K562 (cell line): ENCODE results near the gene CD69. TPM values are rescaled to one million over a fixed set of nuclear protein-coding genes. Genes with fewer than 3 reads are reported as not detected.

Experiments
- ATF1 ChIP-seq, 2 experiments: fragments of 450-650 bp in 1 of 2; IDR thresholded peaks; 2 replicates each; pipeline ENCODE4 v1.6.1; 2016; ENCODE audit warnings: missing compliant biosample characterization in 1 of 2, missing genetic modification characterization in 1 of 2
- BRD9 ChIP-seq: fragments of 450-650 bp; IDR thresholded peaks from 2 replicates; pipeline ENCODE4 v1.6.1; 2018; ENCODE audit warnings: low read depth; ENCODE audit not compliant: partially characterized antibody
- CREB1 ChIP-seq, 2 experiments: sonication (generic) in 1 of 2; formaldehyde crosslinking in 1 of 2; IDR thresholded peaks; 2 replicates each; pipeline versions ENCODE4 v1.6.1 to v1.8.0; 2012 to 2022; ENCODE audit warnings: inconsistent platforms in 1 of 2, mild to moderate bottlenecking in 1 of 2, missing genetic modification reagents in 1 of 2, moderate library complexity in 1 of 2
- EGR1 ChIP-seq: fragments of 450-650 bp; conservative IDR thresholded peaks from 2 replicates; pipeline ENCODE4 v1.6.1; 2017; ENCODE audit warnings: mild to moderate bottlenecking
- GABPA ChIP-seq: fragments of 200-800 bp; sonication (Bioruptor generic); conservative IDR thresholded peaks from 2 replicates; pipeline ENCODE4 v1.6.1; 2016; ENCODE audit warnings: low read depth, missing genetic modification characterization, missing compliant biosample characterization
- HNRNPLL ChIP-seq: fragments of 200-400 bp; formaldehyde crosslinking; IDR thresholded peaks from 2 replicates; pipeline ENCODE4 v1.6.1; 2017; ENCODE audit warnings: low read length, low read depth, mild to moderate bottlenecking; ENCODE audit not compliant: poor library complexity, severe bottlenecking
- HSF4 ChIP-seq: fragments of 250-450 bp; sonication (Bioruptor Pico); IDR thresholded peaks from 2 replicates; pipeline ENCODE4 v2.1.2; 2022; ENCODE audit warnings: mild to moderate bottlenecking, moderate library complexity, borderline replicate concordance
- L3MBTL2 ChIP-seq: fragments of 450-650 bp; IDR thresholded peaks from 2 replicates; pipeline ENCODE4 v1.6.1; 2016; ENCODE audit warnings: mild to moderate bottlenecking, moderate library complexity
- MTA2 ChIP-seq: fragments of 450-650 bp; IDR thresholded peaks from 2 replicates; pipeline ENCODE4 v1.6.1; 2016; ENCODE audit warnings: low read depth
- NR2C1 ChIP-seq, 2 experiments: fragments of 450-650 bp; IDR thresholded peaks; 2 replicates each; pipeline ENCODE4 v1.6.1; 2017; ENCODE audit warnings: mild to moderate bottlenecking in 2 of 2, antibody characterized with exemption in 1 of 2, inconsistent platforms in 1 of 2, missing compliant biosample characterization in 1 of 2, missing genetic modification characterization in 1 of 2
- NR4A1 ChIP-seq, 2 experiments: fragments of 250-450 bp in 1 of 2; fragments of 450-650 bp in 1 of 2; sonication (Bioruptor Pico) in 1 of 2; IDR thresholded peaks; 2 replicates each; pipeline versions ENCODE4 v1.4.0 to v1.6.1; 2016 to 2020; ENCODE audit warnings: mild to moderate bottlenecking in 2 of 2, missing compliant biosample characterization in 1 of 2, missing genetic modification characterization in 1 of 2, moderate library complexity in 1 of 2
- PML ChIP-seq: IDR thresholded peaks from 2 replicates; pipeline ENCODE4 v1.6.1; 2012; ENCODE audit warnings: low read length, inconsistent platforms
- RB1 ChIP-seq: fragments of 450-650 bp; IDR thresholded peaks from 2 replicates; pipeline ENCODE4 v1.6.1; 2017; ENCODE audit warnings: low read depth, mild to moderate bottlenecking
- SMAD3 ChIP-seq: fragments of 450-650 bp; formaldehyde crosslinking; conservative IDR thresholded peaks from 2 replicates; pipeline ENCODE4 v1.4.0; 2020; ENCODE audit warnings: mild to moderate bottlenecking
- TAF7 ChIP-seq: fragments of 450-650 bp; IDR thresholded peaks from 2 replicates; pipeline ENCODE4 v1.6.1; 2016; ENCODE audit warnings: missing genetic modification characterization, missing compliant biosample characterization
- ZEB2 ChIP-seq: fragments of 450-650 bp; IDR thresholded peaks from 2 replicates; pipeline ENCODE4 v1.6.1; 2016
- polyA plus RNA-seq, 8 experiments: library from polyadenylated mRNA; depleted of rRNA in 4 of 8; stranded (reverse) in 5 of 8; unstranded in 3 of 8; fragments of >200 nt; fragmentation: Nextera tagmentation in 2 of 8; fragmentation: Illumina TruSeq in 1 of 8; extraction: Ambion mirVana in 2 of 8; extraction: Trizol in 1 of 8; gene quantifications; 2 replicates each; pipeline versions ENCODE4 v1.2.1 to v1.2.3, GENCODE V29; 2011 to 2014; ENCODE audit warnings: inconsistent platforms in 1 of 8, missing spikeins in 1 of 8
- total RNA-seq, 7 experiments: library from RNA; depleted of rRNA in 6 of 7; stranded (reverse); fragments of >200 nt in 6 of 7; fragmentation: Illumina TruSeq in 2 of 7; extraction: Trizol in 2 of 7; gene quantifications; 2 replicates each; pipeline versions ENCODE4 v1.2.1 to v1.2.3, GENCODE V29; 2011 to 2021; ENCODE audit warnings: low replicate concordance in 1 of 7
- TF ChIP-seq, protein P1 (sequence below): fragments of 450-650 bp; IDR thresholded peaks from 2 replicates; pipeline ENCODE4 v1.6.1; 2018; ENCODE audit warnings: mild to moderate bottlenecking, low read depth; ENCODE audit not compliant: partially characterized antibody
- TF ChIP-seq, protein P2 (sequence below), 2 experiments: fragments of 450-650 bp in 1 of 2; IDR thresholded peaks; 2 replicates each; pipeline ENCODE4 v1.6.1; 2011 to 2017; ENCODE audit warnings: low read depth in 2 of 2, antibody characterized with exemption in 1 of 2, borderline replicate concordance in 1 of 2, low read length in 1 of 2, mild to moderate bottlenecking in 1 of 2, mixed read lengths in 1 of 2; ENCODE audit not compliant: control insufficient read depth in 1 of 2
- TF ChIP-seq, protein P3 (sequence below), 2 experiments: fragments of 450-650 bp in 1 of 2; sonication (generic) in 1 of 2; formaldehyde crosslinking; conservative IDR thresholded peaks; 2 replicates each; pipeline versions ENCODE4 v1.4.0 to v1.8.1; 2020 to 2022; ENCODE audit warnings: mild to moderate bottlenecking in 1 of 2, missing genetic modification reagents in 1 of 2
- TF ChIP-seq, protein P4 (sequence below): fragments of 450-650 bp; formaldehyde crosslinking; IDR thresholded peaks from 2 replicates; pipeline ENCODE4 v1.4.0; 2022; ENCODE audit warnings: missing genetic modification characterization

The CD69 gene
- total and polyA plus RNA-seq, 9 of the 15 experiments (the other 6 are each of a cell fraction or from before 2014, with no cell fraction given) = 11.7 to 243 (median 54.4) TPM

DNA sequence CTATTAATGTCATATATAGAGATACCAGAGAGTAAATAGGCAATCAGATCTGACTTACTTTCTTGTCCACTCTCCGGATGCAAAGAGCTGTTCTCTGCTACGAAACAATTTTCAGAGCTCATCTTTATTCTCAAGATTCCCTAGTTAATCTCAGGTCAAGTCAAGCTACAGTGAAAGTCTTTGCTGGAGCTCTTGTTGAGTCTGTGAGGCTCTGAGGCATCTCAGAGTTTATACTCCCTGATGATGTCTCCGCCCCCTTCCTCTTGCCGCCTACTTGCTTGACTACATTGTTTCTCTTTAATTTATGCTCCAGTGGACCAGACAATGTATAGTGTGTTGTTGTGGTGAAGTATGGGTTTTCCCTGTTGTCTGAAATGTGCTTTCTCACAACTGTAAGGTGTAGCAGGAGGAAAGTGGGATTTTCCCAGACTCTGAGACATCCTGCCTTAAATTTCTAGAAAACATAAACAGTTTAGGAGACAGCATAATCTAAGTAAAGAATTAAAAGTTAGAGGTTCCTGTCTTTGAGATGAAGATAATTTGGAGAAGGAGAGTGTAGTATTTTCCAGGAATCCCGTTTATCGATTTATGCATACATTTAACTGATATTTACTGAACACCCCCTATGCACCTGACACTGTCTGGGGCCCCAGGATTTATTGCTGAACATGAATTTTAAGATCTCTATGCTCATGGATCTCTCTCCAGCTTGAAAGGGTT lies at the start of gene CD69 (continued):
- TF ChIP-seq, protein P1, sequence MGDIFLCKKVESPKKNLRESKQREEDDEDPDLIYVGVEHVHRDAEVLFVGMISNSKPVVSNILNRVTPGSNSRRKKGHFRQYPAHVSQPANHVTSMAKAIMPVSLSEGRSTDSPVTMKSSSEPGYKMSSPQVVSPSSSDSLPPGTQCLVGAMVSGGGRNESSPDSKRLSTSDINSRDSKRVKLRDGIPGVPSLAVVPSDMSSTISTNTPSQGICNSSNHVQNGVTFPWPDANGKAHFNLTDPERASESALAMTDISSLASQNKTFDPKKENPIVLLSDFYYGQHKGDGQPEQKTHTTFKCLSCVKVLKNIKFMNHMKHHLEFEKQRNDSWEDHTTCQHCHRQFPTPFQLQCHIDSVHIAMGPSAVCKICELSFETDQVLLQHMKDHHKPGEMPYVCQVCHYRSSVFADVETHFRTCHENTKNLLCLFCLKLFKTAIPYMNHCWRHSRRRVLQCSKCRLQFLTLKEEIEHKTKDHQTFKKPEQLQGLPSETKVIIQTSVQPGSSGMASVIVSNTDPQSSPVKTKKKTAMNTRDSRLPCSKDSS = no peak
- TF ChIP-seq GABPA (tag) (no peak), RB1 (no peak), MTA2 (no peak), PML (peak; percentile 94), HSF4 (CRISPR knock-in tag) (no peak), ATF1 (CRISPR knock-in tag; IDR thresholded peaks at IDR 0.05) (no peak), ATF1 (tag; IDR thresholded peaks at IDR 0.05) (0 out of 2 replicates have a peak, but pooled peaks have one; percentile 8), CREB1 (IDR thresholded peaks at IDR 0.05) (no peak), CREB1 (CRISPR knock-in tag; IDR thresholded peaks at IDR 0.05) (no peak), L3MBTL2 (0 out of 2 replicates have a peak, but pooled peaks have one; percentile 15), ZEB2 (no peak; the same call in 1 of the 2 replicates), BRD9 (peak; percentile 29), SMAD3 (no peak), NR2C1 (IDR thresholded peaks at IDR 0.05) (no peak), NR2C1 (tag; IDR thresholded peaks at IDR 0.05) (no peak), TAF7 (tag) (0 out of 2 replicates have a peak, but pooled peaks have one; percentile 29), EGR1 (peak; percentile 60), HNRNPLL (no peak), NR4A1 (CRISPR knock-in tag; IDR thresholded peaks at IDR 0.05) (no peak), NR4A1 (tag; IDR thresholded peaks at IDR 0.05) (no peak)
- TF ChIP-seq, protein P2, sequence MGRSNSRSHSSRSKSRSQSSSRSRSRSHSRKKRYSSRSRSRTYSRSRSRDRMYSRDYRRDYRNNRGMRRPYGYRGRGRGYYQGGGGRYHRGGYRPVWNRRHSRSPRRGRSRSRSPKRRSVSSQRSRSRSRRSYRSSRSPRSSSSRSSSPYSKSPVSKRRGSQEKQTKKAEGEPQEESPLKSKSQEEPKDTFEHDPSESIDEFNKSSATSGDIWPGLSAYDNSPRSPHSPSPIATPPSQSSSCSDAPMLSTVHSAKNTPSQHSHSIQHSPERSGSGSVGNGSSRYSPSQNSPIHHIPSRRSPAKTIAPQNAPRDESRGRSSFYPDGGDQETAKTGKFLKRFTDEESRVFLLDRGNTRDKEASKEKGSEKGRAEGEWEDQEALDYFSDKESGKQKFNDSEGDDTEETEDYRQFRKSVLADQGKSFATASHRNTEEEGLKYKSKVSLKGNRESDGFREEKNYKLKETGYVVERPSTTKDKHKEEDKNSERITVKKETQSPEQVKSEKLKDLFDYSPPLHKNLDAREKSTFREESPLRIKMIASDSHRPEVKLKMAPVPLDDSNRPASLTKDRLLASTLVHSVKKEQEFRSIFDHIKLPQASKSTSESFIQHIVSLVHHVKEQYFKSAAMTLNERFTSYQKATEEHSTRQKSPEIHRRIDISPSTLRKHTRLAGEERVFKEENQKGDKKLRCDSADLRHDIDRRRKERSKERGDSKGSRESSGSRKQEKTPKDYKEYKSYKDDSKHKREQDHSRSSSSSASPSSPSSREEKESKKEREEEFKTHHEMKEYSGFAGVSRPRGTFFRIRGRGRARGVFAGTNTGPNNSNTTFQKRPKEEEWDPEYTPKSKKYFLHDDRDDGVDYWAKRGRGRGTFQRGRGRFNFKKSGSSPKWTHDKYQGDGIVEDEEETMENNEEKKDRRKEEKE (IDR thresholded peaks at IDR 0.05; ENCODE audit: borderline replicate concordance in 1 of 2, control insufficient read depth in 1 of 2, low read depth in 2 of 2, low read length in 1 of 2) = peak in 1 of 2 experiments; percentile 86; a peak in 1 of 4 replicates
- TF ChIP-seq, protein P3, sequence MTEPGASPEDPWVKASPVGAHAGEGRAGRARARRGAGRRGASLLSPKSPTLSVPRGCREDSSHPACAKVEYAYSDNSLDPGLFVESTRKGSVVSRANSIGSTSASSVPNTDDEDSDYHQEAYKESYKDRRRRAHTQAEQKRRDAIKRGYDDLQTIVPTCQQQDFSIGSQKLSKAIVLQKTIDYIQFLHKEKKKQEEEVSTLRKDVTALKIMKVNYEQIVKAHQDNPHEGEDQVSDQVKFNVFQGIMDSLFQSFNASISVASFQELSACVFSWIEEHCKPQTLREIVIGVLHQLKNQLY (CRISPR knock-in tag; conservative IDR thresholded peaks at IDR 0.05) = no peak
- TF ChIP-seq, protein P4, sequence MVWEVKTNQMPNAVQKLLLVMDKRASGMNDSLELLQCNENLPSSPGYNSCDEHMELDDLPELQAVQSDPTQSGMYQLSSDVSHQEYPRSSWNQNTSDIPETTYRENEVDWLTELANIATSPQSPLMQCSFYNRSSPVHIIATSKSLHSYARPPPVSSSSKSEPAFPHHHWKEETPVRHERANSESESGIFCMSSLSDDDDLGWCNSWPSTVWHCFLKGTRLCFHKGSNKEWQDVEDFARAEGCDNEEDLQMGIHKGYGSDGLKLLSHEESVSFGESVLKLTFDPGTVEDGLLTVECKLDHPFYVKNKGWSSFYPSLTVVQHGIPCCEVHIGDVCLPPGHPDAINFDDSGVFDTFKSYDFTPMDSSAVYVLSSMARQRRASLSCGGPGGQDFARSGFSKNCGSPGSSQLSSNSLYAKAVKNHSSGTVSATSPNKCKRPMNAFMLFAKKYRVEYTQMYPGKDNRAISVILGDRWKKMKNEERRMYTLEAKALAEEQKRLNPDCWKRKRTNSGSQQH (CRISPR knock-in tag) = no peak
